H9 (cell line): ENCODE results near the gene LARP1. TPM values are rescaled to one million over a fixed set of nuclear protein-coding genes. Genes with fewer than 3 reads are reported as not detected.

ENCODE experiments used
- DNase-seq: peaks from one replicate; pipeline ENCODE4 v3.0.0-alpha.2; 2017
- H2AFZ ChIP-seq: one replicate; pipeline ENCODE4 v1.6.1; 2013; ENCODE audit warnings: mild to moderate bottlenecking, low read length, control low read depth, moderate library complexity
- H2AK5ac ChIP-seq: 2 replicates; pipeline ENCODE4 v1.6.1; 2013; ENCODE audit warnings: low read length, control low read depth, mixed read lengths; ENCODE audit not compliant: insufficient read length
- H2BK120ac ChIP-seq: one replicate; pipeline ENCODE4 v1.6.1; 2013; ENCODE audit warnings: low read depth, mild to moderate bottlenecking, low read length, control low read depth, inconsistent platforms; ENCODE audit not compliant: poor library complexity, severe bottlenecking
- H2BK12ac ChIP-seq: 2 replicates; pipeline ENCODE4 v1.6.1; 2013; ENCODE audit warnings: low read length, control low read depth, mixed read lengths, low read depth; ENCODE audit not compliant: insufficient read length
- H2BK15ac ChIP-seq: 2 replicates; pipeline ENCODE4 v1.6.1; 2013; ENCODE audit warnings: low read depth, low read length, control low read depth
- H2BK20ac ChIP-seq: one replicate; pipeline ENCODE4 v1.6.1; 2013; ENCODE audit warnings: low read depth, mild to moderate bottlenecking, low read length, control low read depth, inconsistent platforms; ENCODE audit not compliant: poor library complexity, severe bottlenecking
- H2BK5ac ChIP-seq: 2 replicates; pipeline ENCODE4 v1.6.1; 2013; ENCODE audit warnings: low read length, control low read depth, mixed read lengths; ENCODE audit not compliant: insufficient read length
- H3K14ac ChIP-seq: 2 replicates; pipeline ENCODE4 v1.6.1; 2013; ENCODE audit warnings: low read length, control low read depth; ENCODE audit not compliant: insufficient read depth
- H3K18ac ChIP-seq: 2 replicates; pipeline ENCODE4 v1.6.1; 2013; ENCODE audit warnings: low read depth, mild to moderate bottlenecking, mixed read lengths, low read length, control low read depth; ENCODE audit not compliant: insufficient read length
- H3K23ac ChIP-seq: 2 replicates; pipeline ENCODE4 v1.6.1; 2013; ENCODE audit warnings: low read length, control low read depth, mixed read lengths, low read depth; ENCODE audit not compliant: insufficient read length
- H3K23me2 ChIP-seq: 2 replicates; pipeline ENCODE4 v1.6.1; 2013; ENCODE audit warnings: low read depth, mild to moderate bottlenecking, mixed read lengths, low read length, control low read depth; ENCODE audit not compliant: insufficient read length, poor library complexity, severe bottlenecking
- H3K27ac ChIP-seq: 2 replicates; pipeline ENCODE4 v1.5.1; 2013; ENCODE audit warnings: low read length, control low read depth, mixed read lengths, low read depth; ENCODE audit not compliant: insufficient read length
- H3K27me3 ChIP-seq: 2 replicates; pipeline ENCODE4 v1.6.1; 2013; ENCODE audit warnings: low read length, control low read depth, inconsistent platforms; ENCODE audit not compliant: insufficient read depth
- H3K4ac ChIP-seq: 2 replicates; pipeline ENCODE4 v1.6.1; 2013; ENCODE audit warnings: low read depth, mild to moderate bottlenecking, control low read depth, inconsistent platforms, low read length, moderate library complexity
- H3K4me1 ChIP-seq: 2 replicates; pipeline ENCODE4 v1.6.1; 2013; ENCODE audit warnings: low read length, control low read depth, inconsistent platforms; ENCODE audit not compliant: insufficient read depth
- H3K4me2 ChIP-seq: 2 replicates; pipeline ENCODE4 v1.6.1; 2013; ENCODE audit warnings: low read length, control low read depth, mixed read lengths; ENCODE audit not compliant: insufficient read length, insufficient read depth
- H3K56ac ChIP-seq: 2 replicates; pipeline ENCODE4 v1.6.1; 2013; ENCODE audit warnings: low read depth, mild to moderate bottlenecking, mixed read lengths, low read length, control low read depth; ENCODE audit not compliant: insufficient read length
- H3K79me1 ChIP-seq: 2 replicates; pipeline ENCODE4 v1.6.1; 2013; ENCODE audit warnings: low read depth, mild to moderate bottlenecking, moderate library complexity, low read length, control low read depth, inconsistent platforms; ENCODE audit not compliant: insufficient read depth, poor library complexity, severe bottlenecking
- H3K79me2 ChIP-seq: 2 replicates; pipeline ENCODE4 v1.6.1; 2013; ENCODE audit warnings: low read length, control low read depth, inconsistent platforms; ENCODE audit not compliant: insufficient read depth
- H3K9ac ChIP-seq: 2 replicates; pipeline ENCODE4 v1.6.1; 2013; ENCODE audit warnings: low read length, control low read depth, mixed read lengths; ENCODE audit not compliant: insufficient read length; ENCODE audit errors: extremely low read depth
- H3K9me3 ChIP-seq: one replicate; pipeline ENCODE4 v1.6.1; 2013; ENCODE audit warnings: low read depth, low read length, inconsistent platforms; ENCODE audit not compliant: control insufficient read depth
- H3T11ph ChIP-seq: one replicate; pipeline ENCODE4 v1.6.1; 2013; ENCODE audit warnings: mild to moderate bottlenecking, low read length, control low read depth, inconsistent platforms
- H4K20me1 ChIP-seq: one replicate; pipeline ENCODE4 v1.6.1; 2013; ENCODE audit not compliant: control insufficient read depth, insufficient read length, insufficient read depth
- H4K5ac ChIP-seq: 2 replicates; pipeline ENCODE4 v1.6.1; 2013; ENCODE audit warnings: low read depth, mild to moderate bottlenecking, mixed read lengths, low read length, control low read depth; ENCODE audit not compliant: insufficient read length
- H4K8ac ChIP-seq: replicated peaks from 2 replicates; pipeline ENCODE4 v1.6.1; 2013; ENCODE audit warnings: low read length, control low read depth, mixed read lengths, low read depth; ENCODE audit not compliant: insufficient read length
- H4K91ac ChIP-seq: 2 replicates; pipeline ENCODE4 v1.6.1; 2013; ENCODE audit warnings: low read depth, mild to moderate bottlenecking, moderate library complexity, mixed read lengths, low read length, control low read depth; ENCODE audit not compliant: insufficient read length
- H3K27ac Mint-ChIP-seq, 3 experiments: 2 replicates in 2 of 3; 3 replicates in 1 of 3; pipeline ENCODE4 v1.8.0; 2020 to 2021; ENCODE audit warnings: mixed read lengths in 3 of 3, mild to moderate bottlenecking in 1 of 3, moderate library complexity in 1 of 3
- H3K27me3 Mint-ChIP-seq: 2 replicates; pipeline ENCODE4 v1.8.0; 2021; ENCODE audit warnings: low read depth, mild to moderate bottlenecking, moderate library complexity, mixed read lengths
- H3K36me3 Mint-ChIP-seq, 3 experiments: 2 replicates in 2 of 3; 3 replicates in 1 of 3; pipeline ENCODE4 v1.8.0; 2020 to 2021; ENCODE audit warnings: low read depth in 3 of 3, mixed read lengths in 3 of 3; ENCODE audit not compliant: insufficient read depth in 1 of 3
- H3K4me1 Mint-ChIP-seq, 2 experiments: 2 replicates each; pipeline ENCODE4 v1.8.0; 2020; ENCODE audit warnings: mixed read lengths in 2 of 2
- H3K4me3 Mint-ChIP-seq, 2 experiments: 2 replicates in 1 of 2; 3 replicates in 1 of 2; pipeline ENCODE4 v1.8.0; 2020 to 2021; ENCODE audit warnings: mild to moderate bottlenecking in 2 of 2, mixed read lengths in 2 of 2, moderate library complexity in 1 of 2
- H3K9me3 Mint-ChIP-seq, 2 experiments: 2 replicates in 1 of 2; 3 replicates in 1 of 2; pipeline ENCODE4 v1.8.0; 2020; ENCODE audit warnings: mild to moderate bottlenecking in 2 of 2, mixed read lengths in 2 of 2, moderate library complexity in 1 of 2
- WGBS: extraction: QIAGEN DNeasy Blood & Tissue Kit; methylation state at CpG from one replicate; pipeline ENCODE4 v1.1.7; 2013; ENCODE audit warnings: missing lambda C conversion rate, low lambda C conversion rate, mixed read lengths; ENCODE audit not compliant: insufficient read length; ENCODE audit errors: extremely low coverage; 5-methylcytosine and 5-hydroxymethylcytosine counted together
- total RNA-seq: library from RNA; stranded (reverse); gene quantifications from 2 replicates; pipeline ENCODE4 v1.2.1, GENCODE V29; 2021
- TF ChIP-seq, protein P1 (sequence below): fragments of 200-600 bp; sonication (generic); conservative IDR thresholded peaks from 3 replicates; pipeline ENCODE4 v1.8.0; 2021; ENCODE audit warnings: antibody characterized with exemption, mild to moderate bottlenecking

Gene LARP1
- total RNA-seq, 1 experiment from 2014 or later = 405 TPM

DNA sequence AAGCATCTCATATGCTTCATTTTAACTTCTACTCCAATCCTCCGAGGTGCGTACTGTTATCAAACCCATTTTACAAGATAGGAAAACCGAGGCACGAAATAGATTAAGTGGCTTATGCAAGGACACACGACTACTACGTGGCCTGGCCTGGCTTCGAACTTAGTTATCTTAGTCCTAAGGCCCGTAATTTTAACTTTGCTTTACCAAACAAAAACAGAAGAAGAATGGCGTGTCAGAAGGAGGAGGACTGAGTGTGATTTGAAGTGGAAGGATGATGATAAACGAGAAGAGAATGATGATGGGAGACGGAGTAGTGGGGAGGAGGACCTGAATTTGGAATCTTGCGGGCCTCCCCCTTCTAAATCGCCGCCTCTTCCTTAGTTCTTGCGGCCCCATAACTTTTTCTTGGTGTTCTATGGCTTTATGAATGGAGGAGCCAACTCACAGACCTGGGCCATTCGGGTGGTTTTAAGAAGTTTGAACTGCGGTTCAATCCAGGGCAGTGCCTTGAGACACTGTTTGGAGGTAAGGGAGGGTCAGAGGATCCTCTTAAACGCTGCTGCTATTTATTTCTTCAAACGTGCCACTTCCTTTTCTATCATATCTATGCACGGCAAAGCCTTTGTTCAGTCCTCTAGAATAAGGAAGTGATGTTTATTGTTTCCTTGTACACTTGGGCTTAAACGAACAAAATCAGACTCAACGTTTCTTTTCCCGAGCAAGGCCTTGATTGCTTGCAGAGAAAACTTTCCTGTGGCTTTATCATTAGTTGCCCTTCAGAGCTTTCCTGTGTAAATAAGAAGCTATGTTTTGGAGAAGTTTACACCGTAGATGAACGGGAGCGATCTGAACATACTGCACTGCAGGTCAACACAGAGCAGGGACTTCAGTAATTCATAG is 104.0 kb downstream of the LARP1 start:
- Histone ChIP-seq H3K23me2 (peaks cover 19% of the 10 kb centered on the region), H2BK12ac (no peak overlapping the region), H3K4ac (no peak overlapping the region), H3K27me3 (no peaks in the 10 kb centered on the region), H3K27ac (no peak overlapping the region), H3K23ac (no peak overlapping the region), H4K5ac (peak overlapping the region; percentile 57), H2BK20ac (no peak overlapping the region), H3T11ph (no peak overlapping the region), H3K18ac (peak overlapping the region; percentile 21), H3K9ac (peak overlapping the region; percentile 94), H2AK5ac (no peak overlapping the region), H4K91ac (no peak overlapping the region), H3K79me1 (peaks cover 5% of the 10 kb centered on the region), H3K56ac (no peak overlapping the region), H4K8ac (no peak overlapping the region), H2BK15ac (no peak overlapping the region), H2BK5ac (peak overlapping the region; percentile 79), H3K14ac (no peak overlapping the region; the same call in 1 of the 2 replicates), H2BK120ac (no peak overlapping the region), H3K79me2 (peaks cover 29% of the 10 kb centered on the region), H2AFZ (no peak overlapping the region), H3K4me1 (peaks cover 9% of the 10 kb centered on the region), H4K20me1 (no peaks in the 10 kb centered on the region), H3K9me3 (no peaks in the 10 kb centered on the region), H3K4me2 (peak overlapping the region; percentile 97)
- Mint-ChIP-seq H3K9me3 (no peaks in the 10 kb centered on the region), H3K4me3 (peak overlapping the region; percentile 87 to 95), H3K36me3 (peaks cover 10 to 19% (median 15%) of the 10 kb centered on the region in 3 experiments), H3K27me3 (no peaks in the 10 kb centered on the region), H3K27ac (peak overlapping the region; percentile 65 to 100 (median 76)), H3K4me1 (peaks cover 24 to 26% of the 10 kb centered on the region in 2 experiments)
- TF ChIP-seq, protein P1, sequence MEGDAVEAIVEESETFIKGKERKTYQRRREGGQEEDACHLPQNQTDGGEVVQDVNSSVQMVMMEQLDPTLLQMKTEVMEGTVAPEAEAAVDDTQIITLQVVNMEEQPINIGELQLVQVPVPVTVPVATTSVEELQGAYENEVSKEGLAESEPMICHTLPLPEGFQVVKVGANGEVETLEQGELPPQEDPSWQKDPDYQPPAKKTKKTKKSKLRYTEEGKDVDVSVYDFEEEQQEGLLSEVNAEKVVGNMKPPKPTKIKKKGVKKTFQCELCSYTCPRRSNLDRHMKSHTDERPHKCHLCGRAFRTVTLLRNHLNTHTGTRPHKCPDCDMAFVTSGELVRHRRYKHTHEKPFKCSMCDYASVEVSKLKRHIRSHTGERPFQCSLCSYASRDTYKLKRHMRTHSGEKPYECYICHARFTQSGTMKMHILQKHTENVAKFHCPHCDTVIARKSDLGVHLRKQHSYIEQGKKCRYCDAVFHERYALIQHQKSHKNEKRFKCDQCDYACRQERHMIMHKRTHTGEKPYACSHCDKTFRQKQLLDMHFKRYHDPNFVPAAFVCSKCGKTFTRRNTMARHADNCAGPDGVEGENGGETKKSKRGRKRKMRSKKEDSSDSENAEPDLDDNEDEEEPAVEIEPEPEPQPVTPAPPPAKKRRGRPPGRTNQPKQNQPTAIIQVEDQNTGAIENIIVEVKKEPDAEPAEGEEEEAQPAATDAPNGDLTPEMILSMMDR = no peak
- DNase-seq = no peak
- WGBS = 100% methylated on average over 1 of the region's 26 CpGs
